ENCODE measurements around the gene RNF39. TPM values are rescaled to one million over a fixed set of nuclear protein-coding genes. Genes with fewer than 3 reads are reported as not detected.

RNF39 gene
- total and polyA plus RNA-seq, 2 of the 4 experiments (the other 2 are of a cell fraction) = not detected

DNA sequence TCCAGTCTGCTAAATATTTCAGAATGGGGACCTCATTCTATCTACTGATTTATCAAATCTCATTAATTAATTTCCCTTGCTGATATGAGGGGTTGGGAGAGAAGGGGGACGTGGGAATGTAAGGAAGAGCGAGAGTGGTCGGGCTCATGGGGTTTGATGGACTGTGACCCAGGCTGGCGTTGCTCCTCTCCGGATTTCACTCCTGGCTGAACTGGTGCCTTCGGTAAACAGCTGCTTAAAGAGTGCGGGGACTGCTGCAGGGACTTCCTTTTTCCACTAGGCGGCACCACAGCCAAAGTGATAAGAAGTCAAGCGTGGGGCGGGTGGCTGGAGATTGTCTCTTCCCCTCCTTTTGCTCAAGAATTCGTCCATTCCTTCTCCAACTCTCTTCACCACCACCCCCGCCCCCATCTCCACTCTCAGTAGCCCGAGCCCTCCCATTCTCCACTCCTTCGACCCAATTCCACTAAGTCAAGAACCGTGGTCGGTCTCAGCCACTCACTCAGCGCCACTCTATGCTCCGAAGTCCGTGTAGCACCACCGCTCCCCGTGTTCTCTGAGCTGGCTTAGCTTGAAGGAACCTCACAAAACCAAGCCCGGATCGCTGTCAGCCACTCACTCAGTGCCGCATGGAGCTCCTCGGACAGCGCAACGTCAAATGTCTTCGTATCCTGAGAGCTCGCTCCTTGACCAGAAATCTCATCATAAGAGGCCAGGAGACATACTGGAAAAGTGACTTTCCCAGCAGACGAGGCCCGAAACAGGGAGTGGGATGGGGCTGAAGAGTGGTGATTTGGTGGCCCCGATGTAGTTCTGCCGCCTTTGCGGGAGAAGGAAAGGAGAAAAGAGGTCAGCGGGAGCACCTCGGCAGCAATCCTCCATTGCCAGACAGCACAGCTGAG is 27.7 kb upstream of the RNF39 start:
- Histone ChIP-seq H2BK120ac (ENCODE audit: low read depth, low read length) (no peak overlapping the region; the same call in 1 of the 2 replicates), H3K9ac (ENCODE audit: low read depth, low read length) (peak overlapping the region; percentile 0; the same call in 1 of the 2 replicates), H2AK5ac (ENCODE audit: low read depth, low read length) (no peak overlapping the region), H3K27me3 (ENCODE audit: control insufficient read depth, insufficient read depth, low read length) (peaks cover 51% of the 10 kb centered on the region), H3K79me1 (ENCODE audit: low read depth in 1 of 2, low read length in 2 of 2) (no peaks in the 10 kb centered on the region), H4K91ac (ENCODE audit: insufficient read depth, low read depth, low read length) (no peak overlapping the region), H3K4me1 (ENCODE audit: control insufficient read depth, insufficient read depth, low read length) (peaks cover 6% of the 10 kb centered on the region), H2BK20ac (ENCODE audit: low read depth, low read length) (no peak overlapping the region), H2AK9ac (replicated peaks; ENCODE audit: low read depth, low read length, poor library complexity) (peak overlapping the region; percentile 39), H3K14ac (replicated peaks; ENCODE audit: low read depth, low read length) (peak overlapping the region; percentile 30), H3K27ac (ENCODE audit: insufficient read depth, low read length) (no peak overlapping the region), H3K23ac (ENCODE audit: low read depth, low read length) (peak overlapping the region; percentile 58), H2BK5ac (ENCODE audit: low read depth, low read length, poor library complexity, severe bottlenecking) (no peak overlapping the region), H3K4me3 (ENCODE audit: insufficient read depth, low read depth, low read length) (peak overlapping the region; percentile 30), H2AFZ (replicated peaks; ENCODE audit: low read length, poor library complexity) (peak overlapping the region; percentile 92), H3K9me3 (ENCODE audit: control insufficient read depth, insufficient read depth, low read length) (peaks cover 2% of the 10 kb centered on the region; the same call in 1 of the 2 replicates), H4K20me1 (ENCODE audit: insufficient read depth, low read length) (no peaks in the 10 kb centered on the region), H4K8ac (ENCODE audit: low read depth in 2 of 2, low read length in 2 of 2) (peak overlapping the region; percentile 71 to 73; a peak in 3 of 4 replicates), H3K36me3 (ENCODE audit: control insufficient read depth, insufficient read depth, low read length) (no peaks in the 10 kb centered on the region), H3K56ac (ENCODE audit: extremely low read depth, insufficient read depth, low read length) (no peak overlapping the region), H3K9me1 (ENCODE audit: insufficient read depth, low read length) (no peaks in the 10 kb centered on the region; the same call in 1 of the 2 replicates), H3K4ac (ENCODE audit: low read depth, low read length) (peak overlapping the region; percentile 8; the same call in 1 of the 2 replicates), H4K5ac (ENCODE audit: low read depth, low read length) (no peak overlapping the region), H2BK15ac (ENCODE audit: low read depth, low read length) (no peak overlapping the region), H3K4me2 (ENCODE audit: low read depth, low read length) (peak overlapping the region; percentile 62), H3K18ac (ENCODE audit: low read depth, low read length) (no peak overlapping the region)
- ChIA-PET POLR2A (ENCODE audit: unreplicated experiment) (no interaction called here), CTCF (interaction anchor here (0.6 to 3.0 kb wide), 10 partner anchors 16 to 1064 kb away, joined by 3 to 54 read pairs (median 4); partner anchors contain the start of gene PPP1R11)
- in situ Hi-C loops (cut with MboI; ENCODE audit: low sequenced_read_pairs) = no loop called here
- intact Hi-C loops (cut with micrococcal nuclease) = loop anchor here (1.0 to 5.0 kb wide), 5 partner anchors 28 to 255 kb away; partner anchors contain the start of gene PPP1R11
- WGBS, 2 experiments (ENCODE audit: extremely low coverage in 2 of 2, insufficient read length in 1 of 2) = 3% methylated on average over 20 of the region's 36 CpGs; no CpG with 5 or more reads in 1 of the 2 experiments
- no TSS peak for BruUV-seq (replicated peaks)
- TF ChIP-seq POLR2A (IDR thresholded peaks at IDR 0.05; ENCODE audit: low read depth, low read length) = peak; percentile 42; the same call in 1 of the 2 replicates
- no peak for TF ChIP-seq CEBPB (IDR thresholded peaks at IDR 0.05; ENCODE audit: low read depth, low read length)
- peak; percentile 53 for TF ChIP-seq SMC3 (IDR thresholded peaks at IDR 0.05; ENCODE audit: low read depth, low read length)
- no peak for TF ChIP-seq MAFK (IDR thresholded peaks at IDR 0.05; ENCODE audit: low read depth, low read length)
- TF ChIP-seq MXI1 (IDR thresholded peaks at IDR 0.05; ENCODE audit: borderline replicate concordance, low read depth, low read length) = no peak
- TF ChIP-seq MAZ (IDR thresholded peaks at IDR 0.05; ENCODE audit: borderline replicate concordance, low read depth, low read length) = peak; percentile 67
- TF ChIP-seq, protein P1, sequence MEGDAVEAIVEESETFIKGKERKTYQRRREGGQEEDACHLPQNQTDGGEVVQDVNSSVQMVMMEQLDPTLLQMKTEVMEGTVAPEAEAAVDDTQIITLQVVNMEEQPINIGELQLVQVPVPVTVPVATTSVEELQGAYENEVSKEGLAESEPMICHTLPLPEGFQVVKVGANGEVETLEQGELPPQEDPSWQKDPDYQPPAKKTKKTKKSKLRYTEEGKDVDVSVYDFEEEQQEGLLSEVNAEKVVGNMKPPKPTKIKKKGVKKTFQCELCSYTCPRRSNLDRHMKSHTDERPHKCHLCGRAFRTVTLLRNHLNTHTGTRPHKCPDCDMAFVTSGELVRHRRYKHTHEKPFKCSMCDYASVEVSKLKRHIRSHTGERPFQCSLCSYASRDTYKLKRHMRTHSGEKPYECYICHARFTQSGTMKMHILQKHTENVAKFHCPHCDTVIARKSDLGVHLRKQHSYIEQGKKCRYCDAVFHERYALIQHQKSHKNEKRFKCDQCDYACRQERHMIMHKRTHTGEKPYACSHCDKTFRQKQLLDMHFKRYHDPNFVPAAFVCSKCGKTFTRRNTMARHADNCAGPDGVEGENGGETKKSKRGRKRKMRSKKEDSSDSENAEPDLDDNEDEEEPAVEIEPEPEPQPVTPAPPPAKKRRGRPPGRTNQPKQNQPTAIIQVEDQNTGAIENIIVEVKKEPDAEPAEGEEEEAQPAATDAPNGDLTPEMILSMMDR (conservative IDR thresholded peaks at IDR 0.05; ENCODE audit: low read depth, low read length) = peak; percentile 94
- TF ChIP-seq, protein P2, sequence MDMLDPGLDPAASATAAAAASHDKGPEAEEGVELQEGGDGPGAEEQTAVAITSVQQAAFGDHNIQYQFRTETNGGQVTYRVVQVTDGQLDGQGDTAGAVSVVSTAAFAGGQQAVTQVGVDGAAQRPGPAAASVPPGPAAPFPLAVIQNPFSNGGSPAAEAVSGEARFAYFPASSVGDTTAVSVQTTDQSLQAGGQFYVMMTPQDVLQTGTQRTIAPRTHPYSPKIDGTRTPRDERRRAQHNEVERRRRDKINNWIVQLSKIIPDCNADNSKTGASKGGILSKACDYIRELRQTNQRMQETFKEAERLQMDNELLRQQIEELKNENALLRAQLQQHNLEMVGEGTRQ (IDR thresholded peaks at IDR 0.05; ENCODE audit: low read depth, low read length) = no peak
- no peak for TF ChIP-seq ELK1 (IDR thresholded peaks at IDR 0.05; ENCODE audit: borderline replicate concordance, low read depth, low read length)
- peak; percentile 85 for TF ChIP-seq RAD21 (IDR thresholded peaks at IDR 0.05; ENCODE audit: low read length)
- TF ChIP-seq FOS (IDR thresholded peaks at IDR 0.05; ENCODE audit: low read depth, low read length) = no peak
- no peak for TF ChIP-seq NFE2L2 (IDR thresholded peaks at IDR 0.05; ENCODE audit: low read depth, low read length)
- peak; percentile 80 for DNase-seq
- dilution Hi-C loops (cut with HindIII; ENCODE audit: low sequenced_read_pairs, unreplicated experiment) = no loop called here
- peak; percentile 77 for ATAC-seq (ENCODE audit: low read depth)
